Stimulated activated CD8-positive, alpha-beta memory T cell treated with anti-CD3 and anti-CD28 coated beads, Interleukin-15, amount 100 ng/mL, for 24 hours (primary cell): Measurements from ENCODE around the gene CATSPERE.

ENCODE experiments used
- DNase-seq: peaks from one replicate; pipeline ENCODE4 v3.0.0-alpha.2; 2020; ENCODE audit warnings: low read depth

CATSPERE gene

DNA sequence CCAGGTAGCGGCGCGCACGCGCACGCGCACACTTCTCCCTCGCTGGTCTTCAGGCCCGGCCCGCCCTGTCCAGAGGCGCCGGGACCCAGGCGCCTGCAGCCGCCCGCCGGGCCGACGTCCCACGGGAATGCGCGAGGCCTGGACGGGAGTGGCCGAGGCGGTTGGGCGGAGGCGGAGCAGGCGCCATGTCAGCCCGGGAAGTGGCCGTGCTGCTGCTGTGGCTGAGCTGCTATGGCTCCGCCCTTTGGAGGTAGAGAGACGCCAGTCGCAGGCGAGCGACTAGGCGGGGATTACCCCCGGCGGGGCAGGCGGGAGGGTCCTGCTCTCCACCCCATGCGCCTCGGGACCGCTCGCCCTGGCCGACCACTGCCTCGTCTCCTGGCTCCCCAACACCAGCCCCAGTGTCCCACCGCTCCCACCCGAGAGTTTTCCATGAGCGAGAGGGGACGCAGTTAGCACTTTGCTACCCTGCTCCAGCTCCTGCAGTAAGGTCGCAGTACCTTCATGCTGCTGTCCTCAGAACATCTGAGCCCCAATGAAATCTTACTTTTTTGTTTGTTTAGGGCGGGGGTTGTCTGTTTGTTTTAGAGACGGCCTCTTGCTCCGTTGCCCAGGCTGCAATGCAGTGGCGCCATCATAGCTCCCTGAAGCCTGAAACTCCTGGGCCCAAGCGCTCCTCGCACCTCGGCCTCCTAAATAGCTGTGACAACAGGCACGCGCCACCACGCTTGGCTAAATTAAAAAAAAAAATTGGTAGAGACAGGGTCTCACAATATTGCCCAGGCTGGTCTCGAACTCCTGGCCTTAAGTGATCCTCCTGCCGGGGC is at the start of gene CATSPERE:
Gene CATSPERE, plus strand, starts transcription at position 29 of the 827 bp plus-strand sequence. Its CDS starts 157 bp downstream, at position 186.
- DNase-seq: peak; percentile 50

- no peak for DNase-seq
Measured at GRCh38 chr1:244412176-244412575, 48.9 kb upstream of the CATSPERE start.

GRCh38 chr1:244413736-244414135 is 47.3 kb upstream of the CATSPERE start:
- DNase-seq: no peak

GRCh38 chr1:244414543-244414942 is 46.5 kb upstream of the CATSPERE start:
- no peak for DNase-seq

- DNase-seq: no peak
Measured at GRCh38 chr1:244419024-244419423, 42.0 kb upstream of the CATSPERE start.

DNA sequence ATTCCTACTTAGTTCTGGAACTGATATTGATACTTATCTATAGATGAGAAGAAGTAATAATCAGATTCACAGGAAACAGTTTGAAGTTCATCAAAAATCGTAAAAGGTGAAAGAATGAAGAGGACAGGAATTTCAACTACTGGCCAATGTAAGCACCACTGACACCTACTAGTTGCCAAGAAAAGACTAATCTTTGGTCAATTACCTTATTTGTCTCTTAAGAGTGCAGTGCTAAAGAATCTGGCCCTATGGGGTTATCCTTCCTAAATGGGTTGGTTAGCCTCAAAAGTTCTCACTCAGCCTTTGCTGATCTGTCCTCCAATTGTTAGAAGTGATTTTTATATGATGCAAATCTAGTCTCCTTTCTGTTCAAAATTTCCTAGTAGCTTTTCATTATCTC is 38.9 kb upstream of the CATSPERE start:
- no peak for DNase-seq

- no peak for DNase-seq
Measured at GRCh38 chr1:244424649-244425334, 36.3 kb upstream of the CATSPERE start.

DNA sequence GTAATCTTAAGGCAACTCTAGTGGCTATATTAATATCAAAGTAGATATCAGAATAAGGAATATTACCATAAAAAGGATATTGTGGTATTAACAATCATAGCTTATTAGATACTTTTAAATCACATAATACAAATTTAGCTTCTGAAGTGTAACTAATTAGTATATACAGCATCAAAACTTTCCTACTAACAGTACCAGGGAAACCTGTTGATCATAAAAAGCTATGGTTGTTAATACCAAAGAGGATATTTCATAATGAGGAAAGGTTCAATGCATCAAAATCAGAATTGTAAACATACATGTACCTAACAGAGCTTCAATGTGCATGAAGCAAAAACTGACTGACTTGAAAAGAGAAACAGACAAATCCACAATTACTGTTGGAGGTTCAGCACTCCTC is 33.4 kb upstream of the CATSPERE start:
- no peak for DNase-seq

DNA sequence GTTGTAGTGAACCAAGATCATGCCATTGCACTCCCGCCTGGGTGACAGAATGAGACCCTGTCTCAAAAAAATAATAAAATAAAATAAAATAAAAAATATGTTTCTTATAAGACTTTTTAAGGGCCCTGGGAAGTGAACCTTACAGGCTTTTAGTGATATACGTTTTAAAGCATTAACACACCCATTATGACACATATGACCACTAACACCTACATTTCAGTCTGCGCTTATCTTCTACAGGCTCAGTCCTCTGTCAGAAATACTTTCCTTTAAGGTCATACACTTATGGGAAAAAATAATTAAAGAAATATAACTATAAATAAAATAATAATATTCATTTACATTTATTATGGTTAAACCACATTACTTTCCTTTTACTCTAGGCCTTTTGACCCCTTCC is 31.3 kb upstream of the CATSPERE start:
- no peak for DNase-seq

DNA sequence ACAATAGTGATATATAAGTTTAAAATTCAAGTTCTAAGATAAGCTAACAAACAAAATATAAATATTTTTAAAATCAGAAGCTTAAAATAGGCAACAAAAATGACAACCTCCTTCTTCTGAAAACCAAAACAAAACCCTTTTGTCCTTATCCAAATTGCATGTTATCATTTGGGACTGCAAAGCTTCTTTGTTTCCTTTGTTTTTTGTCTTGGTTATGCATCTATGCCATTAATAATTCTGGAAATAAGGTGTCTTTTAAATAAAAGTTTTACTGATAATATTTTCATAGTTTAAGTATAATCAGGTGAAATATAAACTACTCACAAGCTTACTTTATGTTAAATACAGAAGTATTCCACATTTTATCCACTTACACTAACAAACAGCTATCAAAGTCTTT is 29.9 kb upstream of the CATSPERE start:
- no peak for DNase-seq

DNA sequence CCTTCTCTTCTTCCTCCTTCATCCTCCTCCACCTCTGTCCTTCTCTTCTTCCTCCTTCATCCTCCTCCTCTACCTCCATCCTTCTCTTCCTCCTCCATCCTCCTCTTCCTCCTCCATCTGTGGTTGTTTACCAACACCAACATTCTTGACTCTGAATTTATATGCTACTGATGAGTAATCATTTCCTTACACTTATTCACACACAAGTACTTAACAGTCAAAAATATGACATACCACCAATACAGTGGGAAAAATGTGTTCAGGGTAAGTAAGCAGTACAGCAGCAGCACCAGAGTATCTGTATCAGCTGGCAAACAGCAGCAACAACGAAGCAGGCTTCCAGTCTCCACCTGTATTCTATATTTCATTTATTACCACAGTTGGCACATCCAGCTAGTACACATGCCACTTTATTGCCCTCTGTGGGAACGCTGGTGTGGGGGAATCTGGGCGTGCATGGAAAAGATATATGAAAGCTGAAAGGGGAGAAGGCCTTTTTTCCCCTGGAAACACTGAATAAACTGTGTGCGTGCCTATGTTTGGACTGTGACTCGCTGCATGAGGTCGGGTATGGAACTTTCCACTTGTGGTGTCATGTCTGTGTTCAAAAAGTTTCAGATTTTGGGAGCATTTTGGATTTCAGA is 25.4 kb upstream of the CATSPERE start:
- no peak for DNase-seq

- DNase-seq: no peak
Measured at GRCh38 chr1:244436336-244437085, 24.6 kb upstream of the CATSPERE start.

DNA sequence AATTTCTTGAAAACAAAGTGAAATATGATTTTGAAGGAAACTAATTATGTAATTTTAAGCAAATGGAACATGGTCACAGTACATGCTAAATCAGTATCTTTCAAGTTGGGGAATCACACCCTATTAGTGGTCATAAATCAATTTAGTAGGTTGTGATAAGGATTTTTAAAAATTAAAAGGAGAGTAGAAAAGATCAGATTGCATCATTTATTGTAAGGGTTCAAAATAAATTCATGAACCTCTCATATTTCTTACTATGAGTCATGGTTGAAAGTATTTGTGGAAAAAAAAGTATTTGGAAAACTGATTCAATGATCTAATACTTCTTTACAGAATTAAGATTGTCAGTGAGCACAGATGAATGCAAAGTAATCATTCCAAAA is 24.0 kb upstream of the CATSPERE start:
- DNase-seq: no peak

DNA sequence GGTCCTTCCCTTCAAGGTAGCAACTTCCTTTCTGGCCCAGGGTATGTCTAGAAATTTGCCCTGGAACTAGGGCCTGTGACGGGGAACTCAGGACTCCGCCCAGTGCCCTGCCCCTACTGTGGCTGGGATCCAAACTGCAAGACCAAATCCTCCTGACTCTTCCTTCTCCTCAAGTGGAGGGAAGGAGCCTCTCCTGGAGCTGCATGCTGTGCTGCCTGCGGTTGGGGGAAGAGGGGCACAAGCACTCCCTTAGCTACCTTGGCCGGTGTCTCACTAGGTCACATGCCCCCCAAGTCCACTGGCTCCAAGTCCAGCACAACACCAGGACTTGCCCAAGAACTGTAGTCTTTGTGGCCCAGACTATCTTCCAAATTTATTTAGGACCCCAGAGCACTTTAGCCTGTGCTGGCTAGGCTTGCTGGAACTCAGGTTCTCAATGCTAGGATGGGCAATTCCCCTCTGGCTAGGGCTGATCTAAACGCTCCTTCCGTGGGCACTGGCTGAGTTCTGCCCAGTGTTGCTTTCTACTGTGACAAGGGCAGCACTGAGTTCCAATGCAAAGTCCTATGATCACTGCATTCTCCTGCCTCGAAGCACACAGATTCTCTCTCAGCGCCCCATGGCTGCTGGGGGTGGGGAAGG is 21.6 kb upstream of the CATSPERE start:
- DNase-seq: no peak

DNA sequence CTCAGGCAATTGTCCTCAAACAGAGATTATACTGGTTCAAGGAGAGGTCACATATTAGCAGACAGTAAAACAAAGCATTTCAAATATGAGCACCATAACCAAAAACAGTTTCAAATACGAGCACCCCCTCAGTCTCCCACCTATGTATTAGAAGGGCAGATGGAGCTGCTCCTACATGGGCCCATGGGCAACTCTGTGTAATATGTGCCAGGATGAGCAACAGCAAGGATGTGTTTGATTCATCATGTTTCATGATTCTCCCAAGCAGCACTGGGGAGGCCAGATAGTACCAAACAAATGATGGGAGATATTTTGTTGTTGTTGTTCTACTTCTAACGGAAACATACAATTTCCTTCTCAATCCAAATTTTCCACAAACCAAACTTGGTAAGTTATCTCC is 18.2 kb upstream of the CATSPERE start:
- DNase-seq: no peak

GRCh38 chr1:244444854-244445253 is 16.2 kb upstream of the CATSPERE start:
- no peak for DNase-seq

GRCh38 chr1:244445320-244446181 is 15.5 kb upstream of the CATSPERE start:
- no peak for DNase-seq

GRCh38 chr1:244447024-244447423 is 14.0 kb upstream of the CATSPERE start:
- DNase-seq: no peak

DNA sequence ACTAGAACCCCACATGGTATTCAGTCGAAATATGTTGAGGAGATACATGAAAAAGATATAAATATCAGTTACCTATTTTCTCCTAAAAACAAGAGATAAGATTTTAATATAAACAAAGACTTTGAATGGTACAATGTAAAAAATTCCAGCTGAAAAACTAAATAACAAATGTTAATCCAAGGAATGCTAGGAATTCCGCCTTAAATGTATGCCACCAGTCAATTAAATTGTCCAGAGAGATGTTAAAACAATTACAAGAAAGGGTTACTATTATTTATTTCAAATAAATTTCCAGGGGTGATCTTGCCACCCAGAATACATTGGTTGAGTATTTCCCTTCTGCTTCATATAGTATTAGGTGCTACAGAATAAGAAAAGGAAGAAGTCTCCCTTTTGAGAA is 13.5 kb upstream of the CATSPERE start:
- DNase-seq: no peak

DNA sequence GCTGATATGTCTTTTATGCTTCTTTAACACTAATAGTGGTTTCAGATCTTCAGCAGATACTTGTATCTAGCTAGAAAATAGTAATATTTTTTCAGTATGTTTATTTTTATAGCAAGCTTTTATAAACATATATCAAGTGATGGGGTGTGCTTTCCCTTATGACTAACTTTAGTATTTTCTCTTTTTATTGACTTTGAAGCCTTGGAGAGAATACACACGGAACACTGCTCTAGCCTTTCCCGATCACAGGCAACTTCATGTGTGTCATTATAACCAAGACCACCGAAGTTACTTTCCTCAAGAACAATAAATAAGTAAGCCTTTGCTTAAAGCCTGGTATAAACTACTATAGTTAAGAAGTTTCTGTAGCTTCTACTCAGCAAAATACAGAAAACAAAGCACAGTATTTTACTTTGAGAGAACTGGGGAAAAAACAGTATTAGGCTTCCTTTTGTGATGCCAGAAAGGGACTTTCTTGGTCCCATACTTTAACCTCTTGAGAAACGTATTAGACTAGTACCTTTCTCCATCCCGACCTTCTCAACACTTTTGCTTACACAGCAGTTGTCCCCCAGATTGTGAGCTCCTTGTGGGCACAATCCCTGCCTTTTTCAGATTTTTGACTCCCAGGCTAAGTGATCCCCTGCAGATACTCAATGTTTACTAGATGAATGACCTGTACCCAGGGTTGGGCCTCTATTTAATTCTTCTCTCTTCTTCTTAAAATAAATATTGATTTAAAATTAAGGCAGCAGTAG is 12.6 kb upstream of the CATSPERE start:
- no peak for DNase-seq
